HepG2 (cell line): ENCODE results near the gene NF2. TPM values are rescaled to one million over a fixed set of nuclear protein-coding genes. Genes with fewer than 3 reads are reported as not detected.

Experiments used
- ARNT ChIP-seq: fragments of 450-650 bp; IDR thresholded peaks from 2 replicates; pipeline ENCODE4 v1.6.1; 2017
- CEBPB ChIP-seq: IDR thresholded peaks from 2 replicates; pipeline ENCODE4 v1.6.1; 2011; ENCODE audit warnings: low read depth, low read length, improper control_type of control experiment, borderline replicate concordance
- DNMT3B ChIP-seq: conservative IDR thresholded peaks from 2 replicates; pipeline ENCODE4 v1.6.1; 2016; ENCODE audit warnings: missing biosample characterization, control low read depth
- FOXM1 ChIP-seq: sonication (generic); formaldehyde crosslinking; IDR thresholded peaks from 2 replicates; pipeline ENCODE4 v1.5.0; 2020; ENCODE audit warnings: missing genetic modification reagents
- FOXO1 ChIP-seq: sonication (generic); formaldehyde crosslinking; IDR thresholded peaks from 2 replicates; pipeline ENCODE4 v1.4.0; 2020; ENCODE audit warnings: missing genetic modification reagents
- HMG20B ChIP-seq: conservative IDR thresholded peaks from 2 replicates; pipeline ENCODE4 v1.6.1; 2016; ENCODE audit warnings: missing genetic modification reagents, missing compliant biosample characterization
- HNRNPUL1 ChIP-seq: fragments of 200-400 bp; formaldehyde crosslinking; IDR thresholded peaks from 2 replicates; pipeline ENCODE4 v1.6.1; 2017; ENCODE audit warnings: low read depth, mild to moderate bottlenecking, low read length, moderate library complexity
- KLF13 ChIP-seq: sonication (generic); formaldehyde crosslinking; IDR thresholded peaks from 2 replicates; pipeline ENCODE4 v1.4.0; 2020; ENCODE audit warnings: mild to moderate bottlenecking, missing genetic modification reagents
- MEIS1 ChIP-seq: sonication (generic); formaldehyde crosslinking; IDR thresholded peaks from 2 replicates; pipeline ENCODE4 v1.9.0; 2021; ENCODE audit warnings: mild to moderate bottlenecking, missing genetic modification reagents, moderate library complexity, borderline replicate concordance
- PCBP1 ChIP-seq: fragments of 200-400 bp; formaldehyde crosslinking; IDR thresholded peaks from 2 replicates; pipeline ENCODE4 v1.6.1; 2017; ENCODE audit warnings: mild to moderate bottlenecking, low read depth, low read length, borderline replicate concordance
- SMAD1 ChIP-seq: sonication (generic); formaldehyde crosslinking; IDR thresholded peaks from 2 replicates; pipeline ENCODE4 v1.4.0; 2020; ENCODE audit warnings: missing genetic modification reagents, low read depth, mild to moderate bottlenecking, borderline replicate concordance
- SNAI1 ChIP-seq: sonication (generic); formaldehyde crosslinking; IDR thresholded peaks from 2 replicates; pipeline ENCODE4 v1.5.0; 2020; ENCODE audit warnings: mild to moderate bottlenecking, missing genetic modification reagents, borderline replicate concordance
- SOX5 ChIP-seq: IDR thresholded peaks from 2 replicates; pipeline ENCODE4 v1.6.1; 2016; ENCODE audit warnings: borderline replicate concordance
- SPEN ChIP-seq: sonication (generic); formaldehyde crosslinking; IDR thresholded peaks from 2 replicates; pipeline ENCODE4 v1.5.1; 2020; ENCODE audit warnings: low read depth, mild to moderate bottlenecking, missing genetic modification reagents
- TAF1 ChIP-seq: sonication (generic); formaldehyde crosslinking; IDR thresholded peaks from 2 replicates; pipeline ENCODE4 v1.4.0; 2020; ENCODE audit warnings: missing genetic modification reagents
- TBP ChIP-seq: sonication (generic); formaldehyde crosslinking; IDR thresholded peaks from 2 replicates; pipeline ENCODE4 v1.5.0; 2020; ENCODE audit warnings: missing genetic modification reagents
- ZBTB20 ChIP-seq: sonication (generic); formaldehyde crosslinking; IDR thresholded peaks from 2 replicates; pipeline ENCODE4 v1.8.1; 2023; ENCODE audit warnings: missing genetic modification reagents, low read depth, mild to moderate bottlenecking, borderline replicate concordance
- ZNF124 ChIP-seq: sonication (generic); formaldehyde crosslinking; IDR thresholded peaks from 2 replicates; pipeline ENCODE4 v1.4.0; 2020; ENCODE audit warnings: missing genetic modification reagents
- ZNF136 ChIP-seq: sonication (generic); formaldehyde crosslinking; IDR thresholded peaks from 2 replicates; pipeline ENCODE4 v1.8.1; 2022; ENCODE audit warnings: low read depth, mild to moderate bottlenecking, moderate library complexity, missing genetic modification reagents
- ZNF264 ChIP-seq: sonication (generic); formaldehyde crosslinking; IDR thresholded peaks from 2 replicates; pipeline ENCODE4 v1.4.0; 2020; ENCODE audit warnings: missing genetic modification reagents
- ZNF33B ChIP-seq: sonication (generic); formaldehyde crosslinking; IDR thresholded peaks from 2 replicates; pipeline ENCODE4 v1.5.1; 2020; ENCODE audit warnings: mild to moderate bottlenecking, missing genetic modification reagents
- ZNF782 ChIP-seq: sonication (generic); formaldehyde crosslinking; IDR thresholded peaks from 2 replicates; pipeline ENCODE4 v1.4.0; 2020; ENCODE audit warnings: missing genetic modification reagents, mild to moderate bottlenecking, borderline replicate concordance
- polyA plus RNA-seq, 8 experiments: library from polyadenylated mRNA; depleted of rRNA in 3 of 8; stranded (reverse) in 7 of 8; unstranded in 1 of 8; fragments of >200 nt; fragmentation: Illumina TruSeq in 4 of 8; extraction: Trizol in 4 of 8; gene quantifications; 2 replicates each; pipeline versions ENCODE4 v1.2.1 to v1.2.3, GENCODE V29; 2011 to 2016; ENCODE audit warnings: low read depth in 4 of 8, missing spikeins in 1 of 8, mixed read lengths in 1 of 8; ENCODE audit not compliant: insufficient read depth in 1 of 8
- total RNA-seq, 5 experiments: library from RNA; depleted of rRNA; stranded (reverse); fragments of >200 nt; fragmentation: Illumina TruSeq; extraction: Trizol; gene quantifications; 2 replicates each; pipeline ENCODE4 v1.2.3, GENCODE V29; 2016; ENCODE audit warnings: low read depth in 1 of 5
- TF ChIP-seq, protein P1 (sequence below): sonication (generic); formaldehyde crosslinking; IDR thresholded peaks from 2 replicates; pipeline ENCODE4 v1.5.1; 2020; ENCODE audit warnings: missing genetic modification reagents, mild to moderate bottlenecking, borderline replicate concordance
- TF ChIP-seq, protein P2 (sequence below): sonication (generic); formaldehyde crosslinking; IDR thresholded peaks from 2 replicates; pipeline ENCODE4 v1.4.0; 2020; ENCODE audit warnings: missing genetic modification reagents
- TF ChIP-seq, protein P3 (sequence below): sonication (generic); formaldehyde crosslinking; IDR thresholded peaks from 2 replicates; pipeline ENCODE4 v1.4.0; 2020; ENCODE audit warnings: mild to moderate bottlenecking, missing genetic modification reagents

Gene NF2
- total and polyA plus RNA-seq, 2 of the 13 experiments (the other 11 are each of a cell fraction or from before 2014, with no cell fraction given), result 9.3 to 33.3 TPM

DNA sequence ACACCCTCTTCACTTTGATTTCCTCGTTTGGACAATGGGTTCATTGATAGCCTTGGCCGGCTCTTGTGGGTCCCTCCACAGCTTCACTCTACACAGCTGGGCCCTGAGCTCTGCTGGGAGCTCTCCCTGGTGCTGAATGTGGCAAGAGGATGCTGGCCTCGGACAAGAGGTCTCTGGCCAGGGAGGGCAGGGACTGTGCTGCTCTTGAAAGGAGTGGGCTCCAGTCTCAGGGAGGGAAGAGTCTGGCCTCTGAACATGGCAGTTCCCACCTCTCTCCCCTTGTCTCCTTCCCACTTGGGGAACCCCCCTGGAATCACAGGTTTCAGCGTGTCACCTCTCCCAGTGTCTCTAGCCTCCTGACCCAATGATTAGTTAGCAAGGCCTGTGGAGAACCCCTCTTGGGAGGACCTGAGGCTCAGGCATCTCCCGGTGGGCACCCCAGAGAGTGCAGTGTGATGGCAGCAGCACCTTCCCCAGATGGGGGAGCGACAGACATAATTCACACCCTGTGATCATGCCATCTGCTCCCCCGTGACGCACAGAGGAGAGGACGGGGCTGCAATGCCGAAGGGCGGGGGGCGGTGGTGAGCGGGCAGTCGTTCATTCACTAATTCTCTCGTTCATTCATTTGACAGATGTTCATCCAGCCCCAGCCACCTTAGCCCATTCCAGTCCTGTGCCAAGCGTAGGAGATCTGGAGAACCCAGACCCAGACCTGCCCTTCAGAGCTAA is 113.5 kb downstream of the NF2 start (continued):
- peak; percentile 60; the same call in 1 of the 2 replicates for TF ChIP-seq SNAI1 (CRISPR knock-in tag)
- peak; percentile 65 for TF ChIP-seq FOXO1 (CRISPR knock-in tag)
- TF ChIP-seq TBP (CRISPR knock-in tag), result no peak
- peak; percentile 89; the same call in 1 of the 2 replicates for TF ChIP-seq ZBTB20 (CRISPR knock-in tag)
- no peak for TF ChIP-seq ZNF782 (CRISPR knock-in tag)
- TF ChIP-seq ZNF136 (CRISPR knock-in tag), result no peak
- peak; percentile 86; the same call in 1 of the 2 replicates for TF ChIP-seq DNMT3B (CRISPR knock-in tag)
- TF ChIP-seq ZNF124 (CRISPR knock-in tag), result peak; percentile 97
- peak; percentile 25; the same call in 1 of the 2 replicates for TF ChIP-seq CEBPB
- no peak for TF ChIP-seq SPEN (CRISPR knock-in tag)
- TF ChIP-seq TAF1, result no peak
- TF ChIP-seq, protein P1, sequence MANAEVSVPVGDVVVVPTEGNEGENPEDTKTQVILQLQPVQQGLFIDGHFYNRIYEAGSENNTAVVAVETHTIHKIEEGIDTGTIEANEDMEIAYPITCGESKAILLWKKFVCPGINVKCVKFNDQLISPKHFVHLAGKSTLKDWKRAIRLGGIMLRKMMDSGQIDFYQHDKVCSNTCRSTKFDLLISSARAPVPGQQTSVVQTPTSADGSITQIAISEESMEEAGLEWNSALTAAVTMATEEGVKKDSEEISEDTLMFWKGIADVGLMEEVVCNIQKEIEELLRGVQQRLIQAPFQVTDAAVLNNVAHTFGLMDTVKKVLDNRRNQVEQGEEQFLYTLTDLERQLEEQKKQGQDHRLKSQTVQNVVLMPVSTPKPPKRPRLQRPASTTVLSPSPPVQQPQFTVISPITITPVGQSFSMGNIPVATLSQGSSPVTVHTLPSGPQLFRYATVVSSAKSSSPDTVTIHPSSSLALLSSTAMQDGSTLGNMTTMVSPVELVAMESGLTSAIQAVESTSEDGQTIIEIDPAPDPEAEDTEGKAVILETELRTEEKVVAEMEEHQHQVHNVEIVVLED (CRISPR knock-in tag), result no peak
- TF ChIP-seq, protein P2, sequence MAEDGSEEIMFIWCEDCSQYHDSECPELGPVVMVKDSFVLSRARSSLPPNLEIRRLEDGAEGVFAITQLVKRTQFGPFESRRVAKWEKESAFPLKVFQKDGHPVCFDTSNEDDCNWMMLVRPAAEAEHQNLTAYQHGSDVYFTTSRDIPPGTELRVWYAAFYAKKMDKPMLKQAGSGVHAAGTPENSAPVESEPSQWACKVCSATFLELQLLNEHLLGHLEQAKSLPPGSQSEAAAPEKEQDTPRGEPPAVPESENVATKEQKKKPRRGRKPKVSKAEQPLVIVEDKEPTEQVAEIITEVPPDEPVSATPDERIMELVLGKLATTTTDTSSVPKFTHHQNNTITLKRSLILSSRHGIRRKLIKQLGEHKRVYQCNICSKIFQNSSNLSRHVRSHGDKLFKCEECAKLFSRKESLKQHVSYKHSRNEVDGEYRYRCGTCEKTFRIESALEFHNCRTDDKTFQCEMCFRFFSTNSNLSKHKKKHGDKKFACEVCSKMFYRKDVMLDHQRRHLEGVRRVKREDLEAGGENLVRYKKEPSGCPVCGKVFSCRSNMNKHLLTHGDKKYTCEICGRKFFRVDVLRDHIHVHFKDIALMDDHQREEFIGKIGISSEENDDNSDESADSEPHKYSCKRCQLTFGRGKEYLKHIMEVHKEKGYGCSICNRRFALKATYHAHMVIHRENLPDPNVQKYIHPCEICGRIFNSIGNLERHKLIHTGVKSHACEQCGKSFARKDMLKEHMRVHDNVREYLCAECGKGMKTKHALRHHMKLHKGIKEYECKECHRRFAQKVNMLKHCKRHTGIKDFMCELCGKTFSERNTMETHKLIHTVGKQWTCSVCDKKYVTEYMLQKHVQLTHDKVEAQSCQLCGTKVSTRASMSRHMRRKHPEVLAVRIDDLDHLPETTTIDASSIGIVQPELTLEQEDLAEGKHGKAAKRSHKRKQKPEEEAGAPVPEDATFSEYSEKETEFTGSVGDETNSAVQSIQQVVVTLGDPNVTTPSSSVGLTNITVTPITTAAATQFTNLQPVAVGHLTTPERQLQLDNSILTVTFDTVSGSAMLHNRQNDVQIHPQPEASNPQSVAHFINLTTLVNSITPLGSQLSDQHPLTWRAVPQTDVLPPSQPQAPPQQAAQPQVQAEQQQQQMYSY (CRISPR knock-in tag), result no peak
- TF ChIP-seq FOXM1 (CRISPR knock-in tag), result no peak
- TF ChIP-seq, protein P3, sequence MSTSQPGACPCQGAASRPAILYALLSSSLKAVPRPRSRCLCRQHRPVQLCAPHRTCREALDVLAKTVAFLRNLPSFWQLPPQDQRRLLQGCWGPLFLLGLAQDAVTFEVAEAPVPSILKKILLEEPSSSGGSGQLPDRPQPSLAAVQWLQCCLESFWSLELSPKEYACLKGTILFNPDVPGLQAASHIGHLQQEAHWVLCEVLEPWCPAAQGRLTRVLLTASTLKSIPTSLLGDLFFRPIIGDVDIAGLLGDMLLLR (CRISPR knock-in tag), result no peak
- 0 out of 2 replicates have a peak, but pooled peaks have one; percentile 63 for TF ChIP-seq ZNF264 (CRISPR knock-in tag)
- TF ChIP-seq KLF13 (CRISPR knock-in tag), result no peak
- peak; percentile 83 for TF ChIP-seq HMG20B
- no peak for TF ChIP-seq SMAD1
- no peak for TF ChIP-seq ZNF33B (CRISPR knock-in tag)
- no peak for TF ChIP-seq HNRNPUL1
- TF ChIP-seq PCBP1, result no peak
- peak; percentile 64; the same call in 1 of the 2 replicates for TF ChIP-seq SOX5
- no peak for TF ChIP-seq MEIS1 (CRISPR knock-in tag)
- no peak for TF ChIP-seq ARNT
